HepG2 (cell line): ENCODE results near the gene TMEM135. TPM values are rescaled to one million over a fixed set of nuclear protein-coding genes. Genes with fewer than 3 reads are reported as not detected.

ENCODE experiments used
- ATAC-seq: fragments of 200-7000 bp; cut with Tn5 transposase; 3 replicates; pipeline ENCODE4 v1.9.1; 2020; ENCODE audit warnings: mild to moderate bottlenecking, moderate library complexity
- BruUV-seq: library from RNA; stranded (reverse); fragments of 400-500 nt; replicated peaks from 2 replicates; lab custom pipeline; 2021; lab: Mats Ljungman, UMichigan
- CTCF ChIA-PET: fragments of 300-600 bp; formaldehyde crosslinking; extraction: SDS; loops from one replicate; lab custom pipeline; 2021; ENCODE audit warnings: low total read pairs, inconsistent platforms, low intra/inter-chr PET ratio; lab: Yijun Ruan, JAX
- POLR2A ChIA-PET: fragments of 350-600 bp; sonication (Branson Sonifier 250); formaldehyde crosslinking; loops from one replicate; lab custom pipeline; 2020; ENCODE audit warnings: antibody characterized with exemption, inconsistent platforms; lab: Yijun Ruan, JAX
- DNase-seq: peaks from one replicate; pipeline ENCODE4 v3.0.0-alpha.2; 2015; ENCODE audit warnings: low spot score
- FAIRE-seq: peaks from 3 replicates; lab custom pipeline; 2011; peaks lifted over from hg19 to GRCh38; lab: Jason Lieb, UNC
- H2AFZ ChIP-seq: one replicate; pipeline ENCODE4 v1.6.1; 2011; ENCODE audit warnings: low read length, inconsistent platforms
- H3K27ac ChIP-seq: fragments of 300-600 bp; 3 replicates; pipeline ENCODE4 v1.8.0; 2011; ENCODE audit warnings: mixed run types, mild to moderate bottlenecking, mixed read lengths, low read length, inconsistent platforms; ENCODE audit not compliant: insufficient read depth; ENCODE audit errors: extremely low read length
- H3K27me3 ChIP-seq, 2 experiments: fragments of 200-600 bp in 1 of 2; 2 replicates in 1 of 2; 3 replicates in 1 of 2; pipeline versions ENCODE4 v1.6.0 to v1.8.0; 2011; ENCODE audit warnings: low read length in 2 of 2, mild to moderate bottlenecking in 2 of 2, moderate library complexity in 2 of 2, inconsistent platforms in 1 of 2; ENCODE audit not compliant: insufficient read depth in 2 of 2, control insufficient read depth in 1 of 2
- H3K36me3 ChIP-seq, 2 experiments: fragments of 200-600 bp in 1 of 2; replicated peaks in 1 of 2; 2 replicates in 1 of 2; 3 replicates in 1 of 2; pipeline versions ENCODE4 v1.5.1 to v1.8.0; 2011; ENCODE audit warnings: low read length in 2 of 2, inconsistent platforms in 1 of 2; ENCODE audit not compliant: insufficient read depth in 2 of 2, control insufficient read depth in 1 of 2
- H3K4me1 ChIP-seq: 2 replicates; pipeline ENCODE4 v1.5.1; 2012; ENCODE audit warnings: low read length, inconsistent platforms; ENCODE audit not compliant: insufficient read depth
- H3K4me2 ChIP-seq: 2 replicates; pipeline ENCODE4 v1.6.0; 2011; ENCODE audit warnings: low read depth, low read length, inconsistent platforms
- H3K4me3 ChIP-seq, 3 experiments: fragments of 200-600 bp in 1 of 3; sonication (generic), shearing (Covaris generic) in 1 of 3; replicated peaks in 1 of 3; 2 replicates each; pipeline ENCODE4 v1.5.1; 2011 to 2016; ENCODE audit warnings: low read length in 3 of 3, inconsistent platforms in 2 of 3, low read depth in 2 of 3, mild to moderate bottlenecking in 2 of 3, control low read depth in 1 of 3, mixed read lengths in 1 of 3; ENCODE audit not compliant: insufficient read depth in 1 of 3
- H3K79me2 ChIP-seq: one replicate; pipeline ENCODE4 v1.6.1; 2011; ENCODE audit warnings: low read length, inconsistent platforms; ENCODE audit not compliant: insufficient read depth
- H3K9ac ChIP-seq: 2 replicates; pipeline ENCODE4 v1.6.0; 2011; ENCODE audit warnings: mild to moderate bottlenecking, low read depth, low read length, inconsistent platforms; ENCODE audit not compliant: insufficient read depth
- H3K9me3 ChIP-seq: 2 replicates; pipeline ENCODE4 v1.5.1; 2012; ENCODE audit warnings: mild to moderate bottlenecking, low read length
- H4K20me1 ChIP-seq: 2 replicates; pipeline ENCODE4 v1.6.0; 2011; ENCODE audit warnings: inconsistent platforms, mild to moderate bottlenecking, low read length, moderate library complexity; ENCODE audit not compliant: insufficient read depth
- ATF6 ChIP-seq: sonication (generic); formaldehyde crosslinking; conservative IDR thresholded peaks from 2 replicates; pipeline ENCODE4 v1.4.0; 2020; ENCODE audit warnings: missing genetic modification reagents
- DMAP1 ChIP-seq: IDR thresholded peaks from 2 replicates; pipeline ENCODE4 v1.6.1; 2016
- ELF4 ChIP-seq: sonication (generic); formaldehyde crosslinking; IDR thresholded peaks from 2 replicates; pipeline ENCODE4 v1.5.0; 2020; ENCODE audit warnings: missing genetic modification reagents, mild to moderate bottlenecking, moderate library complexity, borderline replicate concordance
- HDAC2 ChIP-seq: sonication (generic); formaldehyde crosslinking; IDR thresholded peaks from 2 replicates; pipeline ENCODE4 v1.4.0; 2020; ENCODE audit warnings: missing genetic modification reagents
- RBAK ChIP-seq: sonication (generic); formaldehyde crosslinking; IDR thresholded peaks from 2 replicates; pipeline ENCODE4 v1.5.1; 2020; ENCODE audit warnings: mild to moderate bottlenecking, missing genetic modification reagents
- RBFOX2 ChIP-seq: fragments of 200-400 bp; formaldehyde crosslinking; IDR thresholded peaks from 2 replicates; pipeline ENCODE4 v1.6.1; 2017; ENCODE audit warnings: low read depth, mild to moderate bottlenecking, low read length
- SIX1 ChIP-seq: sonication (generic); formaldehyde crosslinking; IDR thresholded peaks from 2 replicates; pipeline ENCODE4 v1.4.0; 2020; ENCODE audit warnings: missing genetic modification reagents, borderline replicate concordance
- TAF15 ChIP-seq: fragments of 200-400 bp; formaldehyde crosslinking; IDR thresholded peaks from one replicate; pipeline ENCODE4 v1.6.1; 2018; ENCODE audit warnings: mild to moderate bottlenecking, low read depth, low read length; ENCODE audit not compliant: poor library complexity, severe bottlenecking
- TRIM22 ChIP-seq: fragments of 450-650 bp; IDR thresholded peaks from 2 replicates; pipeline ENCODE4 v1.6.1; 2017
- ZEB1 ChIP-seq: IDR thresholded peaks from 2 replicates; pipeline ENCODE4 v1.6.1; 2012; ENCODE audit warnings: mild to moderate bottlenecking, low read depth, inconsistent platforms; ENCODE audit not compliant: insufficient replicate concordance
- ZNF136 ChIP-seq: sonication (generic); formaldehyde crosslinking; IDR thresholded peaks from 2 replicates; pipeline ENCODE4 v1.8.1; 2022; ENCODE audit warnings: low read depth, mild to moderate bottlenecking, moderate library complexity, missing genetic modification reagents
- ZNF234 ChIP-seq: sonication (generic); formaldehyde crosslinking; conservative IDR thresholded peaks from 2 replicates; pipeline ENCODE4 v1.5.1; 2020; ENCODE audit warnings: mild to moderate bottlenecking, missing genetic modification reagents
- ZNF432 ChIP-seq: sonication (generic); formaldehyde crosslinking; IDR thresholded peaks from 2 replicates; pipeline ENCODE4 v1.5.0; 2020; ENCODE audit warnings: missing genetic modification reagents, mild to moderate bottlenecking, borderline replicate concordance
- ZNF563 ChIP-seq: sonication (generic); formaldehyde crosslinking; IDR thresholded peaks from 2 replicates; pipeline ENCODE4 v1.8.0; 2022; ENCODE audit warnings: mild to moderate bottlenecking, moderate library complexity, missing genetic modification reagents
- WGBS: methylation state at CpG from one replicate; pipeline ENCODE4 v1.1.6; 2017; ENCODE audit warnings: low lambda C conversion rate; 5-methylcytosine and 5-hydroxymethylcytosine counted together
- in situ Hi-C: cut with HindIII; loops from 2 replicates; pipeline ENCODE4 v1.10.0; 2017; ENCODE audit warnings: low pct_unique_long_range_greater_than_20kb; ENCODE audit not compliant: extremely low pct_ligation_motif_present
- intact Hi-C: fragments of 100-400 bp; cut with micrococcal nuclease; formaldehyde crosslinking; loops from one replicate; pipeline ENCODE4 v1.10.0; 2022; ENCODE audit not compliant: unreplicated experiment
- polyA plus RNA-seq, 8 experiments: library from polyadenylated mRNA; depleted of rRNA in 3 of 8; stranded (reverse) in 7 of 8; unstranded in 1 of 8; fragments of >200 nt; fragmentation: Illumina TruSeq in 4 of 8; extraction: Trizol in 4 of 8; gene quantifications; 2 replicates each; pipeline versions ENCODE4 v1.2.1 to v1.2.3, GENCODE V29; 2011 to 2016; ENCODE audit warnings: low read depth in 4 of 8, missing spikeins in 1 of 8, mixed read lengths in 1 of 8; ENCODE audit not compliant: insufficient read depth in 1 of 8
- total RNA-seq, 5 experiments: library from RNA; depleted of rRNA; stranded (reverse); fragments of >200 nt; fragmentation: Illumina TruSeq; extraction: Trizol; gene quantifications; 2 replicates each; pipeline ENCODE4 v1.2.3, GENCODE V29; 2016; ENCODE audit warnings: low read depth in 1 of 5

TMEM135 gene
- total and polyA plus RNA-seq, 2 of the 13 experiments (the other 11 are each of a cell fraction or from before 2014, with no cell fraction given), result 36.6 to 88.9 TPM

- POLR2A ChIA-PET, result no interaction called here
- Histone ChIP-seq H3K36me3 (no peaks in the 10 kb centered on the region), H4K20me1 (peaks cover 66% of the 10 kb centered on the region), H3K9me3 (no peaks in the 10 kb centered on the region), H3K27ac (no peak overlapping the region), H2AFZ (no peak overlapping the region)
- ATAC-seq, result no peak
- intact Hi-C loops, result no loop called here
- no TSS peak for BruUV-seq
- TF ChIP-seq HDAC2 (CRISPR knock-in tag) (no peak), ZNF563 (no peak), ZNF136 (CRISPR knock-in tag) (no peak), TAF15 (no peak), SIX1 (CRISPR knock-in tag) (no peak), ELF4 (no peak), DMAP1 (CRISPR knock-in tag) (no peak), ZEB1 (no peak), ZNF432 (CRISPR knock-in tag) (no peak), RBFOX2 (no peak), TRIM22 (no peak), ZNF234 (CRISPR knock-in tag) (no peak), ATF6 (CRISPR knock-in tag) (no peak), RBAK (CRISPR knock-in tag) (no peak)
- TF ChIP-seq, all 625 proteins: peak for 0
- H3K4me1 ChIP-seq, result peaks cover 26% of the 10 kb centered on the region
- no peak overlapping the region for H3K4me3 ChIP-seq
- in situ Hi-C loops, result no loop called here
- DNase-seq (no peak), FAIRE-seq (no peak)
- CTCF ChIA-PET, result no interaction called here
- H3K27me3 ChIP-seq, result no peaks in the 10 kb centered on the region
- H3K79me2 ChIP-seq, result peaks cover 27% of the 10 kb centered on the region
- WGBS, result 92% methylated on average over 4 of the region's 4 CpGs
- no peak overlapping the region for H3K4me2 ChIP-seq
- H3K9ac ChIP-seq, result no peak overlapping the region
These were observed 89.4 kb downstream of the TMEM135 start for GRCh38 chr11:87127101-87127500.
